ENCODE results near the gene NOL4L. TPM values are rescaled to one million over a fixed set of nuclear protein-coding genes. Genes with fewer than 3 reads are reported as not detected.

Gene NOL4L
- total RNA-seq, 4 donors from 2014 or later = 5.8 to 19.4 (median 12.8) TPM

GRCh38 chr20:32446301-32447100 is 138.6 kb downstream of the NOL4L start:
- H3K27ac ChIP-seq (replicated peaks in 1 of 4) = no peak overlapping the region
- intact Hi-C loops (cut with DNase I) = no loop called here
- H3K36me3 ChIP-seq = peaks cover 0 to 75% (median 51%) of the 10 kb centered on the region in 4 donors
- no peaks in the 10 kb centered on the region for H3K27me3 ChIP-seq
- DNase-seq (ENCODE audit: extremely low spot score) = no peak
- H3K4me1 ChIP-seq = peaks cover 17 to 66% (median 51%) of the 10 kb centered on the region in 4 donors
- H3K4me3 ChIP-seq = no peak overlapping the region
- WGBS = 75% methylated on average over 9 of the region's 14 CpGs
- TF ChIP-seq POLR2AphosphoS5 (IDR thresholded peaks at IDR 0.05) (no peak), EP300 (IDR thresholded peaks at IDR 0.05) (no peak), POLR2A (IDR thresholded peaks at IDR 0.05; ENCODE audit: low read depth) (no peak)
- TF ChIP-seq, protein P1, sequence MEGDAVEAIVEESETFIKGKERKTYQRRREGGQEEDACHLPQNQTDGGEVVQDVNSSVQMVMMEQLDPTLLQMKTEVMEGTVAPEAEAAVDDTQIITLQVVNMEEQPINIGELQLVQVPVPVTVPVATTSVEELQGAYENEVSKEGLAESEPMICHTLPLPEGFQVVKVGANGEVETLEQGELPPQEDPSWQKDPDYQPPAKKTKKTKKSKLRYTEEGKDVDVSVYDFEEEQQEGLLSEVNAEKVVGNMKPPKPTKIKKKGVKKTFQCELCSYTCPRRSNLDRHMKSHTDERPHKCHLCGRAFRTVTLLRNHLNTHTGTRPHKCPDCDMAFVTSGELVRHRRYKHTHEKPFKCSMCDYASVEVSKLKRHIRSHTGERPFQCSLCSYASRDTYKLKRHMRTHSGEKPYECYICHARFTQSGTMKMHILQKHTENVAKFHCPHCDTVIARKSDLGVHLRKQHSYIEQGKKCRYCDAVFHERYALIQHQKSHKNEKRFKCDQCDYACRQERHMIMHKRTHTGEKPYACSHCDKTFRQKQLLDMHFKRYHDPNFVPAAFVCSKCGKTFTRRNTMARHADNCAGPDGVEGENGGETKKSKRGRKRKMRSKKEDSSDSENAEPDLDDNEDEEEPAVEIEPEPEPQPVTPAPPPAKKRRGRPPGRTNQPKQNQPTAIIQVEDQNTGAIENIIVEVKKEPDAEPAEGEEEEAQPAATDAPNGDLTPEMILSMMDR (IDR thresholded peaks at IDR 0.05) = no peak
- no peaks in the 10 kb centered on the region for H3K9me3 ChIP-seq

- Histone ChIP-seq H3K9me3 (no peaks in the 10 kb centered on the region), H3K36me3 (peaks cover 0 to 75% (median 51%) of the 10 kb centered on the region in 4 donors), H3K27me3 (no peaks in the 10 kb centered on the region), H3K4me1 (peaks cover 13 to 58% (median 47%) of the 10 kb centered on the region in 4 donors), H3K27ac (replicated peaks in 1 of 4) (no peak overlapping the region), H3K4me3 (no peak overlapping the region)
- intact Hi-C loops (cut with DNase I) = no loop called here
- no peak for DNase-seq (ENCODE audit: extremely low spot score)
- WGBS = 74% methylated on average over 4 of the region's 12 CpGs
- TF ChIP-seq EP300 (IDR thresholded peaks at IDR 0.05) (no peak), POLR2A (IDR thresholded peaks at IDR 0.05; ENCODE audit: low read depth) (no peak), POLR2AphosphoS5 (IDR thresholded peaks at IDR 0.05) (no peak)
- TF ChIP-seq, protein P1 (IDR thresholded peaks at IDR 0.05) = no peak
Measured at GRCh38 chr20:32445539-32446273, 139.4 kb downstream of the NOL4L start.

- WGBS = 87% methylated on average over 7 of the region's 7 CpGs
- no peak for DNase-seq (ENCODE audit: extremely low spot score)
Measured at GRCh38 chr20:32444474-32445220, 140.5 kb downstream of the NOL4L start.

GRCh38 chr20:32443386-32443974 is 141.7 kb downstream of the NOL4L start:
- H3K27ac ChIP-seq (replicated peaks in 1 of 4) = no peak overlapping the region
- WGBS = 89% methylated on average over 3 of the region's 3 CpGs
- intact Hi-C loops (cut with DNase I) = no loop called here
- H3K36me3 ChIP-seq = peaks cover 3 to 75% (median 55%) of the 10 kb centered on the region in 4 donors
- H3K27me3 ChIP-seq = no peaks in the 10 kb centered on the region
- H3K9me3 ChIP-seq = no peaks in the 10 kb centered on the region
- no peak for TF ChIP-seq POLR2A (IDR thresholded peaks at IDR 0.05; ENCODE audit: low read depth)
- TF ChIP-seq POLR2AphosphoS5 (IDR thresholded peaks at IDR 0.05) = no peak
- peaks cover 13 to 36% (median 24%) of the 10 kb centered on the region in 4 donors for H3K4me1 ChIP-seq
- H3K4me3 ChIP-seq = no peak overlapping the region
- no peak for DNase-seq (ENCODE audit: extremely low spot score)

More at GRCh38 chr20:32444474-32445220, 140.5 kb downstream of the NOL4L start:
- Histone ChIP-seq H3K4me3 (no peak overlapping the region), H3K27ac (replicated peaks in 1 of 4) (no peak overlapping the region), H3K36me3 (peaks cover 0 to 74% (median 50%) of the 10 kb centered on the region in 4 donors), H3K4me1 (peaks cover 13 to 48% (median 36%) of the 10 kb centered on the region in 4 donors), H3K27me3 (no peaks in the 10 kb centered on the region), H3K9me3 (no peaks in the 10 kb centered on the region)
- intact Hi-C loops (cut with DNase I) = no loop called here
- TF ChIP-seq, protein P1 (IDR thresholded peaks at IDR 0.05) = no peak
- TF ChIP-seq POLR2A (IDR thresholded peaks at IDR 0.05; ENCODE audit: low read depth) (no peak), EP300 (IDR thresholded peaks at IDR 0.05) (no peak), POLR2AphosphoS5 (IDR thresholded peaks at IDR 0.05) (no peak)
